Neuronal stem cell (in vitro differentiated cells): ENCODE results near the gene TTC13.

Experiments used
- DNase-seq: peaks from one replicate; pipeline ENCODE4 v3.0.0-alpha.2; 2013; ENCODE audit warnings: low spot score
- H2AFZ ChIP-seq: one replicate; pipeline ENCODE4 v1.6.1; 2013; ENCODE audit warnings: mild to moderate bottlenecking, low read length, inconsistent platforms
- H2AK5ac ChIP-seq: 2 replicates; pipeline ENCODE4 v1.6.1; 2013; ENCODE audit warnings: low read depth, mild to moderate bottlenecking, inconsistent platforms, low read length, moderate library complexity, mixed read lengths
- H2BK120ac ChIP-seq: 2 replicates; pipeline ENCODE4 v1.6.1; 2013; ENCODE audit warnings: low read depth, mild to moderate bottlenecking, inconsistent platforms, low read length, moderate library complexity, mixed read lengths
- H2BK12ac ChIP-seq: one replicate; pipeline ENCODE4 v1.6.1; 2013; ENCODE audit warnings: low read length, inconsistent platforms
- H2BK15ac ChIP-seq: 2 replicates; pipeline ENCODE4 v1.6.1; 2013; ENCODE audit warnings: mild to moderate bottlenecking, low read length, inconsistent platforms, mixed read lengths
- H2BK5ac ChIP-seq: one replicate; pipeline ENCODE4 v1.6.1; 2013; ENCODE audit warnings: inconsistent platforms, mild to moderate bottlenecking, low read length, moderate library complexity
- H3K14ac ChIP-seq: one replicate; pipeline ENCODE4 v1.6.1; 2013; ENCODE audit warnings: low read length, inconsistent platforms
- H3K18ac ChIP-seq: 2 replicates; pipeline ENCODE4 v1.6.1; 2013; ENCODE audit warnings: low read length, inconsistent platforms
- H3K23ac ChIP-seq: 2 replicates; pipeline ENCODE4 v1.6.1; 2013; ENCODE audit warnings: low read depth, mild to moderate bottlenecking, mixed read lengths, low read length, inconsistent platforms; ENCODE audit not compliant: poor library complexity
- H3K27ac ChIP-seq: replicated peaks from 3 replicates; pipeline ENCODE4 v1.5.1; 2013; ENCODE audit warnings: low read length, inconsistent platforms
- H3K27me3 ChIP-seq, 3 experiments: 2 replicates each; pipeline ENCODE4 v1.6.1; 2013; ENCODE audit warnings: low read length in 3 of 3, mild to moderate bottlenecking in 2 of 3, inconsistent platforms in 1 of 3, low read depth in 1 of 3, mixed read lengths in 1 of 3, moderate library complexity in 1 of 3; ENCODE audit not compliant: control insufficient read depth in 3 of 3, insufficient read depth in 3 of 3
- H3K36me3 ChIP-seq, 2 donors: replicated peaks in 1 of 2; 2 replicates each; pipeline ENCODE4 v1.6.1; 2013; ENCODE audit warnings: low read length in 2 of 2; ENCODE audit not compliant: control insufficient read depth in 2 of 2, insufficient read depth in 2 of 2
- H3K4ac ChIP-seq: 2 replicates; pipeline ENCODE4 v1.6.1; 2013; ENCODE audit warnings: inconsistent platforms, mild to moderate bottlenecking, low read length, moderate library complexity
- H3K4me1 ChIP-seq, 2 donors: 1 replicate in 1 of 2; 2 replicates in 1 of 2; pipeline ENCODE4 v1.6.1; 2013; ENCODE audit warnings: low read length in 2 of 2, low read depth in 1 of 2; ENCODE audit not compliant: control insufficient read depth in 2 of 2, insufficient read depth in 1 of 2
- H3K4me2 ChIP-seq: one replicate; pipeline ENCODE4 v1.6.1; 2013; ENCODE audit warnings: mild to moderate bottlenecking, low read length, inconsistent platforms; ENCODE audit not compliant: insufficient read depth, poor library complexity, severe bottlenecking
- H3K4me3 ChIP-seq, 2 donors: 2 replicates each; pipeline ENCODE4 v1.5.1; 2013; ENCODE audit warnings: low read length in 2 of 2, mild to moderate bottlenecking in 2 of 2, inconsistent platforms in 1 of 2, moderate library complexity in 1 of 2
- H3K79me1 ChIP-seq: one replicate; pipeline ENCODE4 v1.6.1; 2013; ENCODE audit warnings: low read depth, mild to moderate bottlenecking, inconsistent platforms, low read length, moderate library complexity
- H3K9ac ChIP-seq: one replicate; pipeline ENCODE4 v1.6.1; 2013; ENCODE audit warnings: mild to moderate bottlenecking, low read depth, low read length, inconsistent platforms; ENCODE audit not compliant: poor library complexity
- H3K9me3 ChIP-seq, 2 donors: replicated peaks in 1 of 2; 2 replicates each; pipeline versions ENCODE3 to v1.6.1; 2013; ENCODE audit warnings: low read length in 2 of 2, mild to moderate bottlenecking in 2 of 2, inconsistent platforms in 1 of 2, low read depth in 1 of 2, mixed read lengths in 1 of 2, moderate library complexity in 1 of 2; ENCODE audit not compliant: control insufficient read depth in 2 of 2, insufficient read depth in 1 of 2
- H4K8ac ChIP-seq: one replicate; pipeline ENCODE4 v1.6.1; 2013; ENCODE audit warnings: low read depth, mild to moderate bottlenecking, inconsistent platforms, low read length, moderate library complexity
- H4K91ac ChIP-seq: one replicate; pipeline ENCODE4 v1.6.1; 2013; ENCODE audit warnings: low read length, low read depth, mild to moderate bottlenecking, inconsistent platforms; ENCODE audit not compliant: poor library complexity
- WGBS, 2 donors: extraction: QIAGEN DNeasy Blood & Tissue Kit; methylation state at CpG; one replicate each; pipeline ENCODE4 v1.1.7; 2013; ENCODE audit warnings: missing lambda C conversion rate in 2 of 2, mixed read lengths in 1 of 2; ENCODE audit not compliant: insufficient read length in 2 of 2, insufficient replicate concordance in 1 of 2; ENCODE audit errors: extremely low coverage in 2 of 2; 5-methylcytosine and 5-hydroxymethylcytosine counted together

The TTC13 gene

DNA sequence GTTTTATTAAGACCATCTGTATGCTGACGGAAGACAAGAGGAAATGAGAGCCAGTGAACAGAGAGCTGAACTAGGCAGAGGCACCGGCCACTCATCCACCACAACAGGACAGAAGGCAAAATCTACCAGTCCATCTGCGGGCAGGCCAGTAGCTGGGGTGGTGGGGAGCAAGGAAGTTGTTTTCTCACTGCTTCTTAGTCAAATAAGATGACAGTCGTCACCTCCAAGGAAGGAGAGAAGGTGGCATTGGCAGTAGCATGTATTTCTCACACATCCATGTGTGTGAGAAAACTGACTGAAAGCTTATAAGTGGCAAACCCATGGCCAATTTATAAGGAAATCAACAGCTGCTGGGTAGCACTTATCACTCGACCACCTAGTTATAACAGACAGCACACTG lies 8.2 kb downstream of the TTC13 start:
- H2BK5ac ChIP-seq: no peak overlapping the region
- no peak overlapping the region for H4K91ac ChIP-seq
- no peak overlapping the region for H3K27ac ChIP-seq
- H3K36me3 ChIP-seq: peaks cover 2 to 4% of the 10 kb centered on the region in 2 donors
- no peak overlapping the region for H2BK120ac ChIP-seq
- no peak overlapping the region for H3K4me3 ChIP-seq
- H3K4ac ChIP-seq: no peak overlapping the region
- no peak overlapping the region for H2BK12ac ChIP-seq
- H3K79me1 ChIP-seq: no peaks in the 10 kb centered on the region
- no peaks in the 10 kb centered on the region for H3K4me1 ChIP-seq
- no peaks in the 10 kb centered on the region for H3K9me3 ChIP-seq
- H2AK5ac ChIP-seq: no peak overlapping the region
- no peaks in the 10 kb centered on the region for H3K27me3 ChIP-seq
- no peak overlapping the region for H2AFZ ChIP-seq
- no peak overlapping the region for H3K23ac ChIP-seq
- no peak overlapping the region for H4K8ac ChIP-seq
- no peak overlapping the region for H3K14ac ChIP-seq
- no CpG with 5 or more reads among the region's 5 CpGs for WGBS, 2 donors
- DNase-seq: no peak
- H3K18ac ChIP-seq: no peak overlapping the region
- no peak overlapping the region for H3K4me2 ChIP-seq
- H2BK15ac ChIP-seq: no peak overlapping the region
- H3K9ac ChIP-seq: no peak overlapping the region

DNA sequence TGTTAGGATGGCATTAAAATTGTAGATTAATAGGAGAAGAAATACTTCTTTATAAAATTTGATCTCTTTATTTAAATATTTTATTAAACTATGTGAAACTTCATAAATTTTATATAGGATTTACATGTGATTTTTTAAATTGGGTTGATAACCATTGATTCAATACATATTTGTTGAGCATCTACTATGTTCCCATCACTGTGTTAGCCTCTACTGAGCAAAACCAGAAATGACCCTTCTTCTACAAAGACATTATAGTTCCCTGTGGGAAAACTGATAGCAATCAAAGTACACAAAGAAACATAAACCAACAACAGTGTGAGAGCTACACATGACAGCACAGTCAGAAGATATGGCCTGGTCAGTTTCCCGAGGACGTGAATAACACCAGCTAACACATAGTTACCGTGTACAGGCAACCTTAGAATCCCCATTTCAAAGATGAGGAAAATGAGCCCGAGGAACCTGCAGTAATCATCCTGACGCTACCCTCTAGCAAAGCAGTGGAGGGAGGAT lies 12.2 kb downstream of the TTC13 start:
- Histone ChIP-seq H3K9ac (no peak overlapping the region), H3K4ac (no peak overlapping the region), H3K4me1 (no peaks in the 10 kb centered on the region), H3K9me3 (no peaks in the 10 kb centered on the region), H3K4me2 (no peak overlapping the region), H2BK12ac (no peak overlapping the region), H3K23ac (no peak overlapping the region), H3K36me3 (peaks cover 0 to 2% of the 10 kb centered on the region in 2 donors), H3K27ac (no peak overlapping the region), H3K18ac (no peak overlapping the region), H2AK5ac (no peak overlapping the region), H3K27me3 (no peaks in the 10 kb centered on the region), H4K91ac (no peak overlapping the region), H4K8ac (no peak overlapping the region), H3K14ac (no peak overlapping the region), H3K4me3 (no peak overlapping the region), H2BK5ac (no peak overlapping the region), H2BK120ac (no peak overlapping the region), H2BK15ac (no peak overlapping the region), H2AFZ (no peak overlapping the region), H3K79me1 (no peaks in the 10 kb centered on the region)
- no peak for DNase-seq
- whole genome bisulfite sequencing, 2 donors: no CpG with 5 or more reads among the region's 5 CpGs

DNA sequence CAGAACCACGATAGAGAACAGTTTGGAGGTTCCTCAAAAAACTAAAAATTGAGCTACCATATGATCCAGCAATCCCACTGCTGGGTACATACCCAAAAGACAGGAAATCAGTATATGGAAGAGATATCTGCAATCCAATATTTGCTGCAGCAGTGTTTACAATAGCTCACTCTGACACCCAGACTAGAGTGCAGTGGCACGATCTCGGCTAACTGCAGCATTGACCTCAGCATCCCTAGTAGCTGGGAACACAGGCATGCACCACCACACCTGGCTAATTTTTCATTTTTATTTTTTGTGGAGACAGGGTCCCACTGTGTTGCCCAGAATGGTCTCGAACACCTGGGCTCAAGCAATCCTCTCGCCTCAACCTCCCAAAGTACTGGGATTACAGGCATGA lies 13.1 kb downstream of the TTC13 start:
- Histone ChIP-seq H3K27me3 (no peaks in the 10 kb centered on the region), H3K18ac (no peak overlapping the region), H2BK15ac (no peak overlapping the region), H3K4me2 (no peak overlapping the region), H3K4me1 (no peaks in the 10 kb centered on the region), H3K4ac (no peak overlapping the region), H2BK120ac (no peak overlapping the region), H3K23ac (no peak overlapping the region), H4K8ac (no peak overlapping the region), H3K27ac (no peak overlapping the region), H3K36me3 (peaks cover 0 to 7% of the 10 kb centered on the region in 2 donors), H3K9me3 (no peaks in the 10 kb centered on the region), H4K91ac (no peak overlapping the region), H2AFZ (no peak overlapping the region), H3K79me1 (no peaks in the 10 kb centered on the region), H3K9ac (no peak overlapping the region), H2BK12ac (no peak overlapping the region), H3K14ac (no peak overlapping the region), H3K4me3 (no peak overlapping the region), H2BK5ac (no peak overlapping the region), H2AK5ac (no peak overlapping the region)
- no CpG with 5 or more reads among the region's 5 CpGs for WGBS, 2 donors
- no peak for DNase-seq

DNA sequence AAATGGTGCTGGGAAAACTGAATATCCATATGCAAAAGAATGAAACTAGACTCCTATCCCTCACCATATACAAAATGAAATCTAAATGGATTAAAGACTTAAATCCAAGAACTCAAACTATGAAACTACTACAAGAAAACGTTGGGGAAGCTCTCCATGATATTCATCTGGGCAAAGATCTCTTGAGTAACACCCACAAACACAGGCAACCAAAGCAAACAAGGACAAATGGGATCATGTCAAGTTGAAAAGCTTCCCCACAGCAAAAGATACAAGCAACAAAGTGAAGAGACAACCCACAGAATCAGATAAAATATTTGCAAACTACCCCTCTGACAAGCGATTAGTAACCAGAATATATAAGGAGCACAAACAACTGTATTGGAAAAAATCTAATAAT lies 13.8 kb downstream of the TTC13 start:
- Histone ChIP-seq H3K9ac (no peak overlapping the region), H3K18ac (no peak overlapping the region), H2BK120ac (no peak overlapping the region), H3K4ac (no peak overlapping the region), H3K79me1 (no peaks in the 10 kb centered on the region), H2AK5ac (no peak overlapping the region), H3K9me3 (no peaks in the 10 kb centered on the region), H4K8ac (no peak overlapping the region), H2BK15ac (no peak overlapping the region), H3K4me2 (no peak overlapping the region), H3K36me3 (peaks cover 0 to 8% of the 10 kb centered on the region in 2 donors), H3K14ac (no peak overlapping the region), H2BK5ac (no peak overlapping the region), H4K91ac (no peak overlapping the region), H3K4me3 (no peak overlapping the region), H3K23ac (no peak overlapping the region), H3K27ac (no peak overlapping the region), H3K4me1 (no peaks in the 10 kb centered on the region), H2AFZ (no peak overlapping the region), H3K27me3 (no peaks in the 10 kb centered on the region), H2BK12ac (no peak overlapping the region)
- DNase-seq: no peak
- no CpG with 5 or more reads among the region's 2 CpGs for WGBS, 2 donors
